GM21528 (cell line): ENCODE data around the gene ECEL1.

Source experiments
- ATAC-seq: cut with Tn5 transposase; IDR thresholded peaks from one replicate; pipeline ENCODE4 v1.9.1; 2021; ENCODE audit warnings: mild to moderate bottlenecking, moderate library complexity; ENCODE audit not compliant: unreplicated experiment, low FRiP score

Gene ECEL1

GRCh38 chr2:232486558-232487384 is 863 bp downstream of the ECEL1 start:
- no peak for ATAC-seq

GRCh38 chr2:232485757-232486557 is 1.7 kb downstream of the ECEL1 start:
- ATAC-seq: no peak

- ATAC-seq: no peak
Observed at GRCh38 chr2:232485348-232485756, 2.3 kb downstream of the ECEL1 start.

DNA sequence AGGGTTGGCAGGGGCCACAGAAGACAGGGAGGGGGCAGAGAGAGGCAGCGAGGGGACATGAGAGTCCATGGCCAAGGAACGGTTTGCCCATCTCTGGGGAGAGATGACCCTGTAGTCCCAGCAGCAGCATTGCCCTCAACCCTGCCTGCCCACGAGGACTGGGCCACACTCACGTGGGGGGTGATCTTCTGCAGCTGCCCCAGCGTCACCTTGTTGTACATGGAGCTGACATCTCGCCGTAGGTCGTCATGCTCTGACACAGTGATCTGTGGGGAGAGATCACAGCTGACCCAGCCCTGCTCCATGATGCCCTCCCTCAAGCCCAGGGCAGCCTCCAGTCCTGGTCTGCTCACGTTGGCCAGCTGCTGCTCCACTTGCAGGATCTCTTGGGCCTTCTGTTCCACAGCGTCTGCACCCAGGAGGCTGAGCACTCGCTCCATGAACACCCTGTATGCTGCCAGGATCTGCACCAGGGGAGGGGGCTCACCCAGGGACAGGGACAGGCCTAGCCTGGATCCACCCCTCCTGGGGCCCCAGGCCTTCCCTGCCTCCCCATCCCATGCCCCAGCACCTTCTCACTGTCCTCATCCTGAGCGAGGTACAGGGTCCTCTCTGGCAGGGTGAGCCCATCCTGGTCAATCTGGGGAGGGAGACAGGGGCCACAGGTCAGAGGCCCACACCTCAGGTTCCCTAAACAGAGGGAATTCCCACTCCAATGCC is 2.8 kb downstream of the ECEL1 start:
- ATAC-seq: no peak

DNA sequence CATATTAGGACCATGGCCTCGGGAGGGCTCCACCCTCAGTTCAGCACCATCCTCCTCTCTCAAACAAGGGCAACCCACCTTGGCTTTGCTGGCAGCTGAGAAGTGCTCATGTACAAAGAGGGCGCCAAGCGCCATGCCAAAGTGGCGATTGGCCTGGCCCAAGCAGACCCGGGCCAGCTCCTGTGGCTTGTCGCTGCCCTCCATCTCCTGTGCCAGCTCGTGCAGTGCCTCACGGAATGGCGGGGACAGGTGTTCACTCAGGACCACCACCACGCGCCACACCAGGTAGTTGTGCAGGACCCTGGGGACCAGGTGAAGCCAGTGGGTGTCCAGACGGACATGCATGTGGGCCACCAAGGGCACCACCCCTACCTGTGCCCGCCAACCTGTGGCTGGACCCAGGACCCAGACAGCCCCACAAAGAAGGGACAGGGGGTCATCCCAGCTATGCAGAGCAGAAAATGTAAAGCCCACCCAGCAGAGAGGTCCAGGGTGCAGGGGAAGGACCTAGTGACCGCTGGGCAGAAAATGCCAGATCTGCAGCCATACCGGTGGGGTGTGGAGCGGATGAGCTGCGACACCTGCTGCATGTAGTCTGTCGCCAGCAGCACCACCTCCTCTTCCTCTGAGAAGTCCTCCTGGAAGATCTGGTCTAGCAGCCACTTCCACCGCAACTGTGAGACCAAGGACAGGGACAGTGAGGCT is 3.6 kb downstream of the ECEL1 start:
- ATAC-seq: no peak

- no peak for ATAC-seq
Observed at GRCh38 chr2:232483311-232483922, 4.2 kb downstream of the ECEL1 start.

- no peak for ATAC-seq
Observed at GRCh38 chr2:232482301-232483238, 5.1 kb downstream of the ECEL1 start.

- no peak for ATAC-seq
Observed at GRCh38 chr2:232481322-232482140, 6.1 kb downstream of the ECEL1 start.

DNA sequence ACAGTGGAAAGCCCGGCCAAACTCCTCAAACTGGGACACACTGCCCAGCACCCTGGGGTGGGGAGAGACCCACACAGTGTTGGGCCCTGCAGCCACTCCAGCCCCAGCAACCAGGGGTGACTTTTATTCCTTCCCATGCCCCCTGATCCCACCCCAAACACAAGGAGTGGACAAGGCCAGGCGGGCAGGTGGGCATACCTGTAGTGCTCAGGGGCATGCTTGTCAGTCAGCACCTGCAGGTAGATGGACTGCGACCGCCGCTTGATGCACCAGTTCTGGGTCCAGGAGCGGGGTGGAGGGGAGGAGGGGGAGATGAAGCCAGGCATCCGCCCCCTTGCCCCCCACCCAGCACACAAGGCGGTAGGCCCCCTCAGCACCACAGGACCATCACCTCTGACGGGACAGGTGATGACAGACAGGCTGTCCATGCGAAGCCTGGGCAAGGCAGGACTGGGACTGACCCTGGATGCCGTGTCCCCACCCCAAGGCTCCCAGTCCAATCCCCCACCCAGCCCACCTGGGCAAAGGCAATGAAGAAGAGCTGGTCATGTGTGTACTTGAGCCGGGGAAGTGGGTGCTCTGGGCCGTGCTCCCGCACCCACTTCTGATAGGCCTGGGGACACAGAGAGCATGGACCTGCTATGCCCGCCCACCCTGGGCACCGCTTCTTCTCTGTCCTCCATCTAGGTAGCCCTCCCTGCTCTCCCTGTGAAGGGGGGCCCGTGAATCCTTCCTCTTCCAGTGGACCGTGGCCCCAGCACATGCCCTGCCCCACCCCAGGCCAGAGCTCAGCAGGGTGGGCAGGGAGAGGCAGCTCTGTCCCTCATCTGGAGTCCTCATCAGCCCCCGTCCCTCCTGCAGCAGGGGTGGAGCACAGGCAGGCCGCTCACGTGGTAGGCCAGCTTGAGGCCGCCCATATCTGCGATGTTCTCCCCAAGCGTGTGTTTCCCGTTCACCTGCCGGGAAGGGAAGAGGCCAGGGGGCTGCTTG is 7.1 kb downstream of the ECEL1 start:
- ATAC-seq: no peak

- ATAC-seq: no peak
Observed at GRCh38 chr2:232479341-232480200, 8.1 kb downstream of the ECEL1 start.

DNA sequence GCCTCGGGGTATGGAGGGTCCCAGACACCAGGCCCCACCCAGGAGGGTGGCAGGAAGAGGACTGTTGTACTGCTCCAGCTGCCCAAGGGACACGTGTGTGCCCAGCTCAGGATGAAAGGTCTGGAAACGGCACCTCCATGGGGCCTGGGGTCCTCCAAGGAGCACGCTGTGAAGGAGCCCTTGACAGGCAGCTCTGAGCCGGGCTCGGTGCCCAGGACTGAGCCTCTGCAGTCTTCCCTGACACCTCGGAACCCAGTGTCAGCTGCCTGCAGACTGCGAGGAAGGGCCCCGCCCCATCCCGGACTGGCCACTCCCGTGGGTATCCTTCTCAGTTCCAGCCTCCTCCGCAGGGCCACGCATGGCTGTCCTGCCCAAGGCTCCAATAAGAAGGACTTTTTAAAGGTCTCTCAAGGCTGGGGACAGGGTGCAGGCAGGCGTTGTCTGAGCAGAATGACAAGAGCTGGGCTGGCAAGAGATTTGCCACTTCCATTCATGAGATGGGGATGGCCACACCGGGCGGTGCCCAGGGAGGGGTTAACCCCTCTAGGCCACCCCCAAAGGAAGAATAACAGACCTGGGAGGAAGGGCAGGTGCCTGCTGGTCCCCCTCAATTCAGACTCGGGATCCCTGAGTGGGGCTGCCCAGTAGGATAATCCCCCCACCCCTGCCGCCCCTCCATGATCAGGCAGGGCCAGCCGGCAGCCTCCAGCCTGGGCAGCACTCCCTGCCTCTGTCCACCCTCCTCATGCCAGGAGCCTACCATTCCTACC is 8.9 kb downstream of the ECEL1 start:
- no peak for ATAC-seq

DNA sequence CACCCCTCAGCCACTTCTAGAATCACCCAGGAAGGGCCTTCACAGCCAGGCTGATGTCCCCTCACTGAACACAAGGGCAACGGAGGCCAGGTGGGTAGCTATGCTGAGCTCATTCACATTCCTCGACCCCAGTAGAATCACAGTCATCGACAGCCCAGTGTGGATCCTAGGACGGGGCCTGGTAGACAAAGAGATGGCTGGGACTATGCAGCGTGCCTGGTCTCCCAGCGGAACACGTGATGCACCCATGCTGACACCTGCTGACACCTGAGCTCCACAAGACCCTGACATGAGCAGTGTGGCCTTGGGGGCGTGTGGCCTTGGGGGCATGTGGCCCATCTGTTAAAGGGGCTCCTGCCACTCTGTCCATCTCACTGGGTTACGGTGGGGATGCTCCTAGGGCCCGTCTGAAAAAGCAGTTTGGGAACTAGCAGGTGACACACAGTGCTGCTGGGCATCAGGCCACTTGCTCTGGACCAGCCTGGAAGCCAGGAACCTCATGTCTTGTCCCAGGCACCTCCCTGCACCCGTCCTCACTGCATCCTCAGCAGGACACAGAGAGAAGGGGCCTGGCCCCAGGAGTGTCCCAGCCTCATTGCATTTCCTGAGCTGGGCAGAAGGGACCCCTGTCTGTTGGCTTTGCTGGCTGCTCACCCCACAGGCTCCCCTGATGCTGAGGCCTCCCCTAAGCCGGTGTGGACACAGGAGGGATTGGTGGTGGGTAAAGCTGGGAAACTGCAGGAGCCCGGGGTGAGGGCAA is 9.7 kb downstream of the ECEL1 start:
- no peak for ATAC-seq

DNA sequence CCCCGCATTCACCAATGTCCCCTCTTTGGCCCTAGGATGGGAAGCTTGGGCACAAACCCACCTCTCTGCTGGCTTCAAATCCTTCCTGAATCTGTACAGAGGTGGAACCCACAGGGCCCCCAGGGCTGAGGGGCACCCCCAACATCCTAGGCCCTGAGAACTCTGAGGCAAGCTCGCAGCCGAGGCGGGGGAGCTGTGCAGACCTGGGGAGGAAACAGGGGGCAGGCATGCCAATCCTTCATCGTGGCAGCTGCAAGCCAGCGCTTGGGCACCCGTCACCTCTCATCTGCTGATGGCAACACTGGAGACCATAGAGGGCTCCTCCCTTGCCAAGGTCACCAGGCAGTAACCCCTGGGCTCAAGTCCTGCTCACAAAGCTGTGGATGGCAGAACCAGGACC is 10.8 kb downstream of the ECEL1 start:
- no peak for ATAC-seq

- no peak for ATAC-seq
Observed at GRCh38 chr2:232476045-232476444, 11.6 kb downstream of the ECEL1 start.

DNA sequence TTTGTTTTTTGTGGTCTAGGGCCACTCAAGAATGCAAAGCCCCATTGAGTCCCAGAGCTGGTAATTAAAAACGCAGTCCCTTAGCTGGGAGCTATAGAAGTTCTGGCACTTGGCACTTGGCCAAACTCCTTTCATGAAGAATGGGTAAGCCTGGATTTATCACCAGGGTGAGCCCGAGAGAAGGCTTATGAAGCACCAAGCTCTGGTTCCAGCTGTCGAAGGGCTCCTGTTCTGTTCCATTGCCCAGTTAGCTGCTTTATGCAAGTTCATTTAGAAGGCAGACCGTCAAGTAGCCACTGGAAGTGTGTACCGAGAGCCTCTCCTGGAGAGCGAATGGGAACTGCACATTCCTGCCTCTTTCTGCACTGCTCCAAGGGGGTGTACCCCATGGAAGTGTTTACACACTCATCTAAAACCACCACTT is 14.2 kb downstream of the ECEL1 start:
- ATAC-seq: no peak
